Measurements from ENCODE around the gene TMEM129. TPM values are rescaled to one million over a fixed set of nuclear protein-coding genes. Genes with fewer than 3 reads are reported as not detected.
"Not testable (repeated sequence)": the region's sequence is repeated elsewhere in the genome, so short reads cannot be mapped to it uniquely, and the experiment has no call there.

Gene TMEM129
- total and polyA plus RNA-seq, 11 donors, result 28.6 to 73.3 (median 37.2) TPM

GRCh38 chr4:1711055-1711570 is 10.0 kb downstream of the TMEM129 start:
- Histone ChIP-seq H3K27ac (peak overlapping the region; percentile 98 to 100 (median 99)), H3K4me1 (peaks cover 0 to 57% (median 38%) of the 10 kb centered on the region in 12 donors), H3K27me3 (no peaks in the 10 kb centered on the region), H3K36me3 (peaks cover 0 to 19% (median 6%) of the 10 kb centered on the region in 9 donors), H3K9me3 (no peaks in the 10 kb centered on the region), H3K4me3 (peak overlapping the region; percentile 81 to 97 (median 88))
- 17 to 23% (median 19%) methylated on average over 22 of the region's 22 CpGs for WGBS, 4 donors
- no peak for DNase-seq
- intact Hi-C loops (cut with DNase I), result loop anchor here in 2 of 10 donors (5.0 kb wide), 1 partner anchor 364 kb away; the partner anchor contains the start of gene UVSSA (in 2 of the 2)
- no peak for TF ChIP-seq POLR2A (IDR thresholded peaks at IDR 0.05)
- ATAC-seq, result no peak

DNA sequence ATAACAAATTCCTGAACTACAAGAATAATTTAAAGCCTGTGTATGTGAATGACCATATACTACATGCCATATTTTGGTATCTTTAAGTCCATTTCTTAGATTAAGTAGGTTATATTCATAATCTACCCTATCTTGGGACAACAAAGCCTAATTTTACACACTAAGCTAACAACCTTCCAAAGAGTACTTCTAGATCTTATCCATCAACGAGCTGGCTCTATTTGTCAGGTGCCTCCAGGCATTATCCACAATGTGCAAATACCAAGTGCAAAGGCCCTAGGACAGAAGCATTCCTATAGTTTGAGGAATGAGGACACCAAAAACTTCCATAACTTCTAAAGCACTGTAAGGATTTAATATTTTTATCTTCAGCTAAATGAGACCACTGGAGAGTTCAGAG is 12.5 kb downstream of the TMEM129 start:
- TF ChIP-seq CTCF (IDR thresholded peaks at IDR 0.05), result no peak
- no peak for TF ChIP-seq POLR2A (IDR thresholded peaks at IDR 0.05)
- Histone ChIP-seq H3K27me3 (no peaks in the 10 kb centered on the region), H3K27ac (no peak overlapping the region), H3K4me1 (peaks cover 0 to 33% (median 22%) of the 10 kb centered on the region in 12 donors), H3K9me3 (no peaks in the 10 kb centered on the region), H3K36me3 (peaks cover 0 to 32% (median 19%) of the 10 kb centered on the region in 9 donors), H3K4me3 (no peak overlapping the region)
- DNase-seq (no peak), ATAC-seq (no peak)
- intact Hi-C loops (cut with DNase I), result no loop called here
- WGBS, 4 donors, result 14 to 43% (median 33%) methylated on average over 1 of the region's 1 CpG

DNA sequence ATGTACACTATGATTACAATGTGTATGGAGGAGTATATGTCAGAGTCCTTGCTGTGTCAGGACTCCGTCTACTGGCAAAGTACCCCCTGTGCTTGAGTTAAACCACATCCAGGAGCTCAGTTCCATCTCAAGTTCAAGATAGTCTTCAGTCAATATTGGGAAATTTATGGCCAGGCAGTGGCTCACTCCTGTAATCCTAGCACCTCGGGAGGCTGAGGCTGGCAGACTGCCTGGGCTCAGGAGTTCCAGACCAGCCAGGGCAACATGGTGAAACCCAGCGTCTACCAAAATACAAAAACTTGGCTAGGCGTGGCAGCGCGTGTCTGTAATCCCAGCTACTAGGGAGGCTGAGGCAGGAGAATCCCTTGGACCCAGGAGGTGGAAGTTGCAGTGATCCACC is 14.8 kb downstream of the TMEM129 start:
- Histone ChIP-seq H3K27ac (no peak overlapping the region), H3K36me3 (peaks cover 0 to 55% (median 40%) of the 10 kb centered on the region in 9 donors)
- 90 to 94% (median 93%) methylated on average over 6 of the region's 6 CpGs for WGBS, 4 donors

GRCh38 chr4:1705732-1706131 is 15.4 kb downstream of the TMEM129 start:
- 94 to 99% (median 96%) methylated on average over 6 of the region's 6 CpGs for WGBS, 4 donors
- ATAC-seq (no peak), DNase-seq (no peak)
- Histone ChIP-seq H3K27ac (no peak overlapping the region), H3K4me1 (peaks cover 0 to 30% (median 7%) of the 10 kb centered on the region in 12 donors), H3K4me3 (no peak overlapping the region), H3K27me3 (no peaks in the 10 kb centered on the region), H3K36me3 (peaks cover 0 to 60% (median 46%) of the 10 kb centered on the region in 9 donors), H3K9me3 (no peaks in the 10 kb centered on the region)
- no peak for TF ChIP-seq POLR2A (IDR thresholded peaks at IDR 0.05)
- no peak for TF ChIP-seq CTCF (IDR thresholded peaks at IDR 0.05)
- intact Hi-C loops (cut with DNase I), result no loop called here

More for the DNA sequence above, 14.8 kb downstream of the TMEM129 start:
- intact Hi-C loops (cut with DNase I), result no loop called here
- Histone ChIP-seq H3K4me3 (no peak overlapping the region), H3K27me3 (no peaks in the 10 kb centered on the region), H3K9me3 (no peaks in the 10 kb centered on the region), H3K4me1 (peaks cover 0 to 37% (median 13%) of the 10 kb centered on the region in 12 donors)
- DNase-seq, result no peak
- ATAC-seq, result no peak
- TF ChIP-seq POLR2A (IDR thresholded peaks at IDR 0.05), result no peak
- TF ChIP-seq CTCF (IDR thresholded peaks at IDR 0.05), result no peak

GRCh38 chr4:1703867-1704266 is 17.3 kb downstream of the TMEM129 start:
- peaks cover 0 to 71% (median 63%) of the 10 kb centered on the region in 9 donors for H3K36me3 ChIP-seq
- intact Hi-C loops (cut with DNase I), result no loop called here

GRCh38 chr4:1701671-1702070 is 19.5 kb downstream of the TMEM129 start:
- H3K4me1 ChIP-seq, result peaks cover 0 to 11% (median 0%) of the 10 kb centered on the region in 12 donors
- H3K9me3 ChIP-seq; H3K27me3 ChIP-seq; ATAC-seq; H3K4me3 ChIP-seq; DNase-seq; intact Hi-C loops (cut with DNase I); H3K27ac ChIP-seq: not testable (repeated sequence)
- peaks cover 0 to 93% (median 80%) of the 10 kb centered on the region in 9 donors for H3K36me3 ChIP-seq
- 93 to 94% (median 94%) methylated on average over 8 of the region's 8 CpGs for WGBS, 4 donors

More at GRCh38 chr4:1703867-1704266, 17.3 kb downstream of the TMEM129 start:
- Histone ChIP-seq H3K4me3 (no peak overlapping the region), H3K27me3 (no peaks in the 10 kb centered on the region), H3K9me3 (no peaks in the 10 kb centered on the region), H3K4me1 (peaks cover 0 to 18% (median 0%) of the 10 kb centered on the region in 12 donors), H3K27ac (no peak overlapping the region)
- ATAC-seq, result no peak
- no peak for DNase-seq
- TF ChIP-seq CTCF (IDR thresholded peaks at IDR 0.05) (no peak), POLR2A (IDR thresholded peaks at IDR 0.05) (no peak)
- WGBS, 4 donors, result 87 to 95% (median 90%) methylated on average over 1 of the region's 1 CpG
